ENCODE data around the gene ADA.
"Not testable (repeated sequence)": the region's sequence is repeated elsewhere in the genome, so short reads cannot be mapped to it uniquely, and the experiment has no call there.

The ADA gene

GRCh38 chr20:44678242-44678641 lies 26.7 kb upstream of the ADA start:
- H3K4me3 ChIP-seq (ENCODE audit: low read depth, low read length), result no peak overlapping the region
- no peak overlapping the region for H3K27ac ChIP-seq (ENCODE audit: low read depth, low read length)
- no peaks in the 10 kb centered on the region for H3K79me2 ChIP-seq (ENCODE audit: control insufficient read depth, insufficient read depth, low read length, unreplicated experiment)
- H3K36me3 ChIP-seq (ENCODE audit: insufficient read depth, low read length), result no peaks in the 10 kb centered on the region
- H2AFZ ChIP-seq (ENCODE audit: low read length, unreplicated experiment), result no peak overlapping the region
- H3K4me1 ChIP-seq (ENCODE audit: control insufficient read depth, insufficient read depth, low read length, unreplicated experiment), result no peaks in the 10 kb centered on the region
- no peaks in the 10 kb centered on the region for H3K27me3 ChIP-seq (ENCODE audit: insufficient read depth, low read length)

- H3K36me3 ChIP-seq (ENCODE audit: insufficient read depth, low read length); H3K4me3 ChIP-seq (ENCODE audit: low read depth, low read length); H2AFZ ChIP-seq (ENCODE audit: low read length, unreplicated experiment); H3K27me3 ChIP-seq (ENCODE audit: insufficient read depth, low read length); H3K27ac ChIP-seq (ENCODE audit: low read depth, low read length); H3K79me2 ChIP-seq (ENCODE audit: control insufficient read depth, insufficient read depth, low read length, unreplicated experiment): not testable (repeated sequence)
- peaks cover 13% of the 10 kb centered on the region for H3K4me1 ChIP-seq (ENCODE audit: control insufficient read depth, insufficient read depth, low read length, unreplicated experiment)
Measured at GRCh38 chr20:44672318-44672902, 20.9 kb upstream of the ADA start.

GRCh38 chr20:44671541-44671940 lies 20.0 kb upstream of the ADA start:
- H3K27ac ChIP-seq (ENCODE audit: low read depth, low read length); H3K4me3 ChIP-seq (ENCODE audit: low read depth, low read length); H3K79me2 ChIP-seq (ENCODE audit: control insufficient read depth, insufficient read depth, low read length, unreplicated experiment); H3K27me3 ChIP-seq (ENCODE audit: insufficient read depth, low read length); H2AFZ ChIP-seq (ENCODE audit: low read length, unreplicated experiment); H3K36me3 ChIP-seq (ENCODE audit: insufficient read depth, low read length): not testable (repeated sequence)
- peaks cover 13% of the 10 kb centered on the region for H3K4me1 ChIP-seq (ENCODE audit: control insufficient read depth, insufficient read depth, low read length, unreplicated experiment)

GRCh38 chr20:44670851-44671250 lies 19.4 kb upstream of the ADA start:
- H3K27me3 ChIP-seq (ENCODE audit: insufficient read depth, low read length); H3K79me2 ChIP-seq (ENCODE audit: control insufficient read depth, insufficient read depth, low read length, unreplicated experiment); H3K27ac ChIP-seq (ENCODE audit: low read depth, low read length); H3K4me3 ChIP-seq (ENCODE audit: low read depth, low read length); H3K36me3 ChIP-seq (ENCODE audit: insufficient read depth, low read length): not testable (repeated sequence)
- Histone ChIP-seq H3K4me1 (ENCODE audit: control insufficient read depth, insufficient read depth, low read length, unreplicated experiment) (peaks cover 13% of the 10 kb centered on the region), H2AFZ (ENCODE audit: low read length, unreplicated experiment) (peak overlapping the region; percentile 3)

- no peaks in the 10 kb centered on the region for H3K36me3 ChIP-seq (ENCODE audit: insufficient read depth, low read length)
- H3K27me3 ChIP-seq (ENCODE audit: insufficient read depth, low read length), result no peaks in the 10 kb centered on the region
- H3K4me1 ChIP-seq (ENCODE audit: control insufficient read depth, insufficient read depth, low read length, unreplicated experiment), result peaks cover 8% of the 10 kb centered on the region
- no peaks in the 10 kb centered on the region for H3K79me2 ChIP-seq (ENCODE audit: control insufficient read depth, insufficient read depth, low read length, unreplicated experiment)
- H2AFZ ChIP-seq (ENCODE audit: low read length, unreplicated experiment), result no peak overlapping the region
- H3K4me3 ChIP-seq (ENCODE audit: low read depth, low read length), result no peak overlapping the region
- no peak overlapping the region for H3K27ac ChIP-seq (ENCODE audit: low read depth, low read length)
Measured at GRCh38 chr20:44666066-44666465, 14.6 kb upstream of the ADA start.

- H2AFZ ChIP-seq (ENCODE audit: low read length, unreplicated experiment), result no peak overlapping the region
- H3K36me3 ChIP-seq (ENCODE audit: insufficient read depth, low read length), result no peaks in the 10 kb centered on the region
- H3K27ac ChIP-seq (ENCODE audit: low read depth, low read length), result no peak overlapping the region
- H3K4me3 ChIP-seq (ENCODE audit: low read depth, low read length), result no peak overlapping the region
- no peaks in the 10 kb centered on the region for H3K4me1 ChIP-seq (ENCODE audit: control insufficient read depth, insufficient read depth, low read length, unreplicated experiment)
- H3K27me3 ChIP-seq (ENCODE audit: insufficient read depth, low read length), result no peaks in the 10 kb centered on the region
- H3K79me2 ChIP-seq (ENCODE audit: control insufficient read depth, insufficient read depth, low read length, unreplicated experiment), result no peaks in the 10 kb centered on the region
Measured at GRCh38 chr20:44664131-44664530, 12.6 kb upstream of the ADA start.

- Histone ChIP-seq H3K27ac (ENCODE audit: low read depth, low read length) (no peak overlapping the region), H2AFZ (ENCODE audit: low read length, unreplicated experiment) (no peak overlapping the region), H3K27me3 (ENCODE audit: insufficient read depth, low read length) (no peaks in the 10 kb centered on the region), H3K79me2 (ENCODE audit: control insufficient read depth, insufficient read depth, low read length, unreplicated experiment) (no peaks in the 10 kb centered on the region), H3K4me1 (ENCODE audit: control insufficient read depth, insufficient read depth, low read length, unreplicated experiment) (no peaks in the 10 kb centered on the region), H3K36me3 (ENCODE audit: insufficient read depth, low read length) (no peaks in the 10 kb centered on the region), H3K4me3 (ENCODE audit: low read depth, low read length) (no peak overlapping the region)
Measured at GRCh38 chr20:44662261-44662660, 10.8 kb upstream of the ADA start.

GRCh38 chr20:44660581-44660980 lies 9.1 kb upstream of the ADA start:
- Histone ChIP-seq H3K79me2 (ENCODE audit: control insufficient read depth, insufficient read depth, low read length, unreplicated experiment) (no peaks in the 10 kb centered on the region), H2AFZ (ENCODE audit: low read length, unreplicated experiment) (no peak overlapping the region), H3K4me3 (ENCODE audit: low read depth, low read length) (no peak overlapping the region), H3K4me1 (ENCODE audit: control insufficient read depth, insufficient read depth, low read length, unreplicated experiment) (no peaks in the 10 kb centered on the region), H3K27me3 (ENCODE audit: insufficient read depth, low read length) (no peaks in the 10 kb centered on the region), H3K27ac (ENCODE audit: low read depth, low read length) (no peak overlapping the region), H3K36me3 (ENCODE audit: insufficient read depth, low read length) (no peaks in the 10 kb centered on the region)

GRCh38 chr20:44659931-44660330 lies 8.4 kb upstream of the ADA start:
- H3K36me3 ChIP-seq (ENCODE audit: insufficient read depth, low read length), result no peaks in the 10 kb centered on the region
- no peak overlapping the region for H3K4me3 ChIP-seq (ENCODE audit: low read depth, low read length)
- H3K27me3 ChIP-seq (ENCODE audit: insufficient read depth, low read length), result no peaks in the 10 kb centered on the region
- H3K27ac ChIP-seq (ENCODE audit: low read depth, low read length), result no peak overlapping the region
- H3K4me1 ChIP-seq (ENCODE audit: control insufficient read depth, insufficient read depth, low read length, unreplicated experiment), result no peaks in the 10 kb centered on the region
- H3K79me2 ChIP-seq (ENCODE audit: control insufficient read depth, insufficient read depth, low read length, unreplicated experiment), result no peaks in the 10 kb centered on the region
- H2AFZ ChIP-seq (ENCODE audit: low read length, unreplicated experiment), result no peak overlapping the region

GRCh38 chr20:44658810-44659209 lies 7.3 kb upstream of the ADA start:
- Histone ChIP-seq H2AFZ (ENCODE audit: low read length, unreplicated experiment) (no peak overlapping the region), H3K27ac (ENCODE audit: low read depth, low read length) (no peak overlapping the region), H3K27me3 (ENCODE audit: insufficient read depth, low read length) (no peaks in the 10 kb centered on the region), H3K36me3 (ENCODE audit: insufficient read depth, low read length) (no peaks in the 10 kb centered on the region), H3K4me3 (ENCODE audit: low read depth, low read length) (no peak overlapping the region), H3K4me1 (ENCODE audit: control insufficient read depth, insufficient read depth, low read length, unreplicated experiment) (no peaks in the 10 kb centered on the region), H3K79me2 (ENCODE audit: control insufficient read depth, insufficient read depth, low read length, unreplicated experiment) (no peaks in the 10 kb centered on the region)

GRCh38 chr20:44657875-44658274 lies 6.4 kb upstream of the ADA start:
- Histone ChIP-seq H3K4me3 (ENCODE audit: low read depth, low read length) (no peak overlapping the region), H3K27ac (ENCODE audit: low read depth, low read length) (no peak overlapping the region), H3K36me3 (ENCODE audit: insufficient read depth, low read length) (no peaks in the 10 kb centered on the region), H2AFZ (ENCODE audit: low read length, unreplicated experiment) (no peak overlapping the region), H3K27me3 (ENCODE audit: insufficient read depth, low read length) (no peaks in the 10 kb centered on the region), H3K79me2 (ENCODE audit: control insufficient read depth, insufficient read depth, low read length, unreplicated experiment) (no peaks in the 10 kb centered on the region), H3K4me1 (ENCODE audit: control insufficient read depth, insufficient read depth, low read length, unreplicated experiment) (peaks cover 3% of the 10 kb centered on the region)

Data from ACC112 (cell line).